Effector memory CD8-positive, alpha-beta T cell (primary cell): ENCODE data around the gene ARHGDIA.
"Not testable (repeated sequence)": the region's sequence is repeated elsewhere in the genome, so short reads cannot be mapped to it uniquely, and the experiment has no call there.

Source experiments
- ATAC-seq: fragments of 150-1000 bp; cut with Tn5 transposase; replicated peaks from 2 replicates; pipeline ENCODE4 v1.10.0; 2021; ENCODE audit warnings: mild to moderate bottlenecking, moderate library complexity
- DNase-seq, 3 experiments: peaks; one replicate each; pipeline ENCODE4 v3.0.0; 2021
- H3K27ac Mint-ChIP-seq, 2 donors: one replicate each; pipeline ENCODE4 v1.8.0; 2022; ENCODE audit warnings: mild to moderate bottlenecking in 2 of 2, mixed read lengths in 2 of 2, moderate library complexity in 2 of 2
- H3K27me3 Mint-ChIP-seq, 2 donors: one replicate each; pipeline ENCODE4 v1.8.0; 2022; ENCODE audit warnings: mixed read lengths in 2 of 2
- H3K36me3 Mint-ChIP-seq: one replicate; pipeline ENCODE4 v1.8.0; 2022; ENCODE audit warnings: mild to moderate bottlenecking, moderate library complexity, mixed read lengths; ENCODE audit not compliant: insufficient read depth
- H3K4me1 Mint-ChIP-seq, 2 donors: one replicate each; pipeline ENCODE4 v1.8.0; 2022; ENCODE audit warnings: low read depth in 2 of 2, mixed read lengths in 2 of 2
- H3K4me3 Mint-ChIP-seq, 2 donors: one replicate each; pipeline ENCODE4 v1.8.0; 2022; ENCODE audit warnings: mild to moderate bottlenecking in 2 of 2, mixed read lengths in 2 of 2, moderate library complexity in 2 of 2
- H3K9me3 Mint-ChIP-seq, 2 donors: one replicate each; pipeline ENCODE4 v1.8.0; 2022; ENCODE audit warnings: mixed read lengths in 2 of 2

The ARHGDIA gene

DNA sequence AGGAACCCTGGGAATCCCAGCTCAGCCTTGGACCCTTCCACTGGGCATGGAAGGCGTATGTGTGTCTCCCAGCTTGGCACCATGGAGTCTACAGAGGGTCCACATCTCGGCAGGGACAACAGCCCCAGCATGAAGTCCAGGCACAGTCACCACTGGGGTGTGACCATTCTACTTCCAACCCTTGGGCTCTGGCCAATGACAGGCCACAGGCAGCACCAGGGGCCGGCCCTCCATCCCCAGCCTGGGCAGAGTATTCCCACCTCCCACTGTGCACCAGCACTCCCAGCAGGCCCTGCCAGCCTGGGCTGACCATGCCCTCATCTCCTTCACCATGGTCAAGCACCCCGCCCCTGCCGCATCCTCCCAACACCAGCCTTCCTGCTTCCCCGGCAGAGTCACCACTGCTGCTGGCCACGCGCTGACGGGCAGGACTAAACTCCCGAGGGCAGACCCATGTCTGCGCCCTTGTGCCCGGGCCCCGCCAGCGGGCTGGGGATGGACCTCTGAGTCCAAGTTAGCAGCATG lies 26.7 kb downstream of the ARHGDIA start:
- DNase-seq, result no peak
- no peak overlapping the region for H3K27ac Mint-ChIP-seq
- H3K9me3 Mint-ChIP-seq, result no peaks in the 10 kb centered on the region
- H3K27me3 Mint-ChIP-seq, result no peaks in the 10 kb centered on the region
- H3K4me1 Mint-ChIP-seq, result peaks cover 0 to 2% of the 10 kb centered on the region in 2 donors
- peaks cover 73% of the 10 kb centered on the region for H3K36me3 Mint-ChIP-seq
- H3K4me3 Mint-ChIP-seq, result no peak overlapping the region
- ATAC-seq, result no peak

DNA sequence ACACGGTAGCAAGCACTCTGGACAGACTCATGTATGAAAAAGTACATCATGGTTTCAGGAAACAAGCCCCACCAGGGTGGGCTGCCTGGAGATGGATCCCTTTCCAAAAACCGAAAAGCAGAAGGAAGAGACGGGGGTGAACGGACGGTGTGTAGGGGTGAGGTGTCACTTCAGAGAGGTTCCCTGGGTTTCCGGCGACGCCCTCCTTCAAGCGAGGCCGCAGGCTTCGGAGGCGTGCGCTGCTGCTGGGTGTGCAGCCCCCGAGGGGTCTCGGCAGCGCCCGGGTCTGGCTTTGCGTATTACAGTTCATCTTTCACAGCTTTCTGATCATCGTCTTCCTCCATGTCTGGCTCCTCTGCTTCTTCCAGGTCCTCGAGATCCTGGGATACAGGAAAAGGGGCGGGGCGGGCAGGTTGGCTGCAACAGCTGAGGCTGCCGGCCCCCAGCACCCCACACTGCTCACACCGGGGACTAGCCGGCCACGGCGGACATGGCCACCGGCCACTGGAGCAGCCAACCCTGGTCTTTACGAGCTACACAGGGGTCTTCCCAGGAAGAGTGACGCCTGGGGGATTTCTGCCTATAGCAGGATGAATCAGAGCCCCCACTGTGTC lies 27.3 kb downstream of the ARHGDIA start:
- Mint-ChIP-seq H3K9me3 (no peaks in the 10 kb centered on the region), H3K4me3 (no peak overlapping the region), H3K36me3 (peaks cover 68% of the 10 kb centered on the region), H3K4me1 (peaks cover 0 to 2% of the 10 kb centered on the region in 2 donors), H3K27me3 (no peaks in the 10 kb centered on the region), H3K27ac (no peak overlapping the region)
- no peak for ATAC-seq
- no peak for DNase-seq

GRCh38 chr17:81842725-81843504 lies 28.2 kb downstream of the ARHGDIA start:
- no peak overlapping the region for H3K4me3 Mint-ChIP-seq

DNA sequence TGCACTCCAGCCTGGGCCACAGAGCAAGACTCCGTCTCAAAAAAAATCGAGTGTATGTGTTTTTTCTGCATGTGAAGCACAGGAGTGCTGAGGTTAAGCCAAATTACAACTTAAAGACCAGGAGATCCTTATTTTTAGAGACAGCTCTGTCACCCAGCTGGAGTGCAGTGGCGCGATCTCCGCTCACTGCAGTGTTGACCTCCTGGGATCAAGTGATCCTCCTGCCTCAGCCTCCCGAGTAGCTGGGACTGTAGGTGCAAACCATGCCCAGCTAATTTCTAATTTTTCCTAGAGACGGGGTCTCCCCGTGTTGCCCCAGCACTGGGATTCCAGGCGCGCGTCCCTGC lies 28.8 kb downstream of the ARHGDIA start:
- H3K4me3 Mint-ChIP-seq, result no peak overlapping the region

More at GRCh38 chr17:81842725-81843504, 28.2 kb downstream of the ARHGDIA start:
- no peaks in the 10 kb centered on the region for H3K9me3 Mint-ChIP-seq
- H3K27me3 Mint-ChIP-seq, result no peaks in the 10 kb centered on the region
- H3K4me1 Mint-ChIP-seq, result peaks cover 0 to 2% of the 10 kb centered on the region in 2 donors
- no peak for DNase-seq
- no peak for ATAC-seq
- H3K36me3 Mint-ChIP-seq, result peaks cover 62% of the 10 kb centered on the region
- H3K27ac Mint-ChIP-seq, result no peak overlapping the region

DNA sequence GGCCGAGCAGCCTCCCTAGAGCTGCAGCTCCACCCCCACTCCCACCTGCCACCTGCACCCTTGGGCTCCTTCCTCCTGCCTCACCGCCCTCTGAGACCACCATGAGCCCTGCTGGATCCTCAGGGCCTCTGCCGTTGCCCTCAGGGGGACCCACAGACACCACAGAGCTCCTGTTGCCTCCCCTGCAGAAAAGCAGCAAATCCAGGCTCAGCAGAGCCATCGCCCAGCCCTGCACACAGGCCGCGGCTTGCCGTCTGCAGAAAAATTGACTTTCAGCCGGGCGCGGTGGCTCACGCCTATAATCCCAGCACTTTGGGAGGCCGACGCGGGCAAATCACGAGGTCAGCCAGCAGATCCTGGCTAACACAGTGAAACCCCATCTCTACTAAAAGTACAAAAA lies 29.3 kb downstream of the ARHGDIA start:
- Mint-ChIP-seq H3K4me1 (peaks cover 0 to 2% of the 10 kb centered on the region in 2 donors), H3K27ac (no peak overlapping the region), H3K9me3 (no peaks in the 10 kb centered on the region), H3K4me3 (no peak overlapping the region), H3K27me3 (no peaks in the 10 kb centered on the region), H3K36me3 (peaks cover 51% of the 10 kb centered on the region)
- DNase-seq (no peak), ATAC-seq (no peak)

More for the DNA sequence above, 28.8 kb downstream of the ARHGDIA start:
- no peak for DNase-seq
- Mint-ChIP-seq H3K27me3 (no peaks in the 10 kb centered on the region), H3K9me3 (no peaks in the 10 kb centered on the region), H3K27ac (no peak overlapping the region), H3K4me1 (peaks cover 0 to 2% of the 10 kb centered on the region in 2 donors), H3K36me3 (peaks cover 56% of the 10 kb centered on the region)
- no peak for ATAC-seq

- DNase-seq (no peak), ATAC-seq (no peak)
- H3K9me3 Mint-ChIP-seq, result no peaks in the 10 kb centered on the region
- H3K27me3 Mint-ChIP-seq, result no peaks in the 10 kb centered on the region
- no peak overlapping the region for H3K4me3 Mint-ChIP-seq
- peaks cover 0 to 2% of the 10 kb centered on the region in 2 donors for H3K4me1 Mint-ChIP-seq
- no peak overlapping the region for H3K27ac Mint-ChIP-seq
- H3K36me3 Mint-ChIP-seq, result peaks cover 45% of the 10 kb centered on the region
These were observed 30.0 kb downstream of the ARHGDIA start for GRCh38 chr17:81840826-81841778.

DNA sequence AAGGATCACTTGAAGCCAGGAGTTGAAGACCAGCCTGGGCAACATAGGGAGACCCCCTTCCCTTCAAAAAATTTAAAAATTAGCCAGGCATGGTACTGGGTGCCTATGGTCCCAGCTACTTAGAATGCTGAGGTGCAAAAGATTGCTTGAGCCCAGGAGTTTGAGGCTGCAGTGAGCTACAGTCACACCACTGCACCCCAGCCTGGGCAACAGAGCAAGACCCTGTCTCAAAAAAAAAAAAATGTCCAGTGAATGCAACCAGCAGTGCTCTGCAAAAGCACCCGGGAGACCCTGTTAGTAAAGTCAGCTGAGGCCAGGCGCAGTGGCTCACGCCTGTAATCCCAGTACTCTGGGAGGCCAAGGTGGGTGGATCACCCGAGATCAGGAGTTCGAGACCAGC lies 31.1 kb downstream of the ARHGDIA start:
- H3K27ac Mint-ChIP-seq, H3K4me1 Mint-ChIP-seq, DNase-seq, H3K9me3 Mint-ChIP-seq, H3K27me3 Mint-ChIP-seq, H3K4me3 Mint-ChIP-seq, ATAC-seq: not testable (repeated sequence)
- peaks cover 36% of the 10 kb centered on the region for H3K36me3 Mint-ChIP-seq

GRCh38 chr17:81839301-81839700 lies 31.8 kb downstream of the ARHGDIA start:
- Mint-ChIP-seq H3K27ac (no peak overlapping the region), H3K9me3 (no peaks in the 10 kb centered on the region), H3K27me3 (no peaks in the 10 kb centered on the region), H3K4me1 (no peaks in the 10 kb centered on the region), H3K4me3 (no peak overlapping the region), H3K36me3 (peaks cover 28% of the 10 kb centered on the region)
- no peak for ATAC-seq
- no peak for DNase-seq

DNA sequence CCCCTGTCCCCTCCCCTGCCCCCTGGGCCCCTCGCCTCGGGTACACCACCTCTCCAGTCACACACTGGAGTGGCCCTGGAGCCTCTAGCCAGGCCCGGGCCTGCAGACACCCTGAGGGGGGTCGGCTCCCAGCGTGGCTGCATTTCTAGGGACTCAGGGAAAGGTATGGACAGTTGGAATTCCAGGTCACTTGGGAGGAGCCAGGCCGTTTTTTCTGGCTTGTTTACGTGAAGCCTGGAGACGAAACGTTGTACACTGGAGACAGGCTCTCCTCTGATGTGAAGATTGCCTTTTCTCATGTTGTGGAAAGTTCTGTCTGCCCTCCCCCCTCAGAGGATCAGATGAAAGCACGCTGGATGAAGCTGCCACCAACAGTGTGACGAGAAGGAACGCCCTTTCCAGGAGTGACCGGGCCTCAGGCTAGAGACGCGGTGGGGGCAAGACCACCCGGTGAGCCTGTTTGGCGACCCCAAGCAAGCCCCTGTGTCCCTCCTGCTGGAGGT lies 32.3 kb downstream of the ARHGDIA start:
- H3K36me3 Mint-ChIP-seq, result peaks cover 26% of the 10 kb centered on the region
- no peaks in the 10 kb centered on the region for H3K9me3 Mint-ChIP-seq
- no peak overlapping the region for H3K27ac Mint-ChIP-seq
- ATAC-seq (no peak), DNase-seq (no peak)
- no peaks in the 10 kb centered on the region for H3K27me3 Mint-ChIP-seq
- no peak overlapping the region for H3K4me3 Mint-ChIP-seq
- H3K4me1 Mint-ChIP-seq, result peaks cover 0 to under 1% of the 10 kb centered on the region in 2 donors

DNA sequence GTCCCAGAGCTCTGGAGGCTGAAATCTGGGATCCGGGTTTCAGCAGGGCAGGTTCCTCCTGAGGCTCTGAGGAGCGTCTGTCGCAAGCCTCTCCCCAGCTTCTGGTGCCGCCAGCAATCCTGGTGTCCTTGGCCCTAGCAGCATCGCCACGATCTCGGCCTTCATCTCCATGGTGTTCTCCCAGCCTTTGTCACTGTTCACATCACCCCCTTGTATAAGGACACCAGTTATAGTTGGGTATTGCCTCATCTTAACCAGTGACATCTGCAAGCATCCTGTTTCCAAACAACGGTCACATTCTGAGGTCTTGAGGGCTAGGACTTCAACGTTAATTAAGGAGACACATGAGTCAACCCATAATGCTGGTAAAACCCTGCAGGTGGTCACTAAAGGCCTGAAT lies 33.5 kb downstream of the ARHGDIA start:
- no peaks in the 10 kb centered on the region for H3K9me3 Mint-ChIP-seq
- peaks cover under 1 to 3% of the 10 kb centered on the region in 2 donors for H3K4me1 Mint-ChIP-seq
- H3K4me3 Mint-ChIP-seq, result no peak overlapping the region
- peaks cover 16% of the 10 kb centered on the region for H3K36me3 Mint-ChIP-seq
- no peak overlapping the region for H3K27ac Mint-ChIP-seq
- ATAC-seq (no peak), DNase-seq (no peak)
- no peaks in the 10 kb centered on the region for H3K27me3 Mint-ChIP-seq

DNA sequence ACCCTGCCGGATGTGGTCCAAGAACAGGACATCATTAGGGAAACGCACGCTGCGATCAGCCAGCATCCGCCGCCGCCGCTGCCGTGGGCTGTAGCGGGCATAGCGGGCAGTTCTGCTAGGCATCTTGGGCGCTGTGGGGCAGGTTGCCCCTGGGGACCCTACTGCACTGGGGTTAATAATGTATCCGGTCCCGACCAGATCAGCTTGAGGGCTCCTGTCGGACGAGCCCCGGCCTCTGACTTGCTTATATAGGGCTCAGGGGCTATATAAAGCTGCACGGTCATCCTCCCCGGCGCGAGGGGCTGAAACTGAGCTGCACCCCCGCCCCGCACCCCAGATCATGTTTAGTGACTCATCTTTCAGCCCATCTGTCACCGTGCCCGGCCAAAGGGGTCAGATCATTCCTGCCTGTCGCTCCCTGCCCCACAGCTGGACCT lies 36.3 kb downstream of the ARHGDIA start, which contains the start of gene PPP1R27:
Gene PPP1R27 (minus strand): TSS at position 220 of the 437 bp plus-strand sequence. CDS start 97 bp downstream, at position 123.
- ATAC-seq, result no peak
- peaks cover 17 to 20% of the 10 kb centered on the region in 2 donors for H3K4me1 Mint-ChIP-seq
- H3K9me3 Mint-ChIP-seq, result no peaks in the 10 kb centered on the region

GRCh38 chr17:81833921-81834830 lies 37.0 kb downstream of the ARHGDIA start:
- H3K9me3 Mint-ChIP-seq, result no peaks in the 10 kb centered on the region
- H3K27me3 Mint-ChIP-seq, result no peaks in the 10 kb centered on the region
- DNase-seq (no peak), ATAC-seq (no peak)
- peak overlapping the region; percentile 73 to 96 for H3K4me3 Mint-ChIP-seq
- H3K4me1 Mint-ChIP-seq, result peaks cover 20 to 23% of the 10 kb centered on the region in 2 donors
- H3K27ac Mint-ChIP-seq, result peak overlapping the region; percentile 69 to 76
- H3K36me3 Mint-ChIP-seq, result peaks cover 6% of the 10 kb centered on the region

More for the DNA sequence above, 36.3 kb downstream of the ARHGDIA start, which contains the start of gene PPP1R27:
- DNase-seq, result no peak
- Mint-ChIP-seq H3K27ac (peak within 1 kb of the TSS; percentile 69 to 76), H3K27me3 (no peaks in the 10 kb centered on the region), H3K4me3 (peak within 1 kb of the TSS; percentile 73 to 96), H3K36me3 (peaks cover 6% of the 10 kb centered on the region)
